PFSK-1 (cell line): ENCODE data around the gene CDCP1.

ENCODE experiments used
- FOXP2 ChIP-seq: optimal IDR thresholded peaks from 2 replicates; pipeline ENCODE3; 2011; ENCODE audit warnings: borderline replicate concordance, control low read depth, inconsistent platforms; ENCODE audit not compliant: insufficient read depth; ENCODE audit errors: extremely low read length, extremely low read depth
- POLR2AphosphoS5 ChIP-seq: IDR thresholded peaks from 2 replicates; pipeline ENCODE4 v1.6.1; 2012; ENCODE audit warnings: low read depth, mild to moderate bottlenecking, control low read depth, low read length, moderate library complexity
- SIN3A ChIP-seq: IDR thresholded peaks from 2 replicates; pipeline ENCODE4 v1.6.1; 2012; ENCODE audit warnings: mild to moderate bottlenecking, low read length, moderate library complexity, borderline replicate concordance; ENCODE audit not compliant: insufficient read depth
- TAF1 ChIP-seq: IDR thresholded peaks from 2 replicates; pipeline ENCODE4 v1.6.1; 2012; ENCODE audit warnings: low read length, control low read depth, borderline replicate concordance; ENCODE audit not compliant: insufficient read depth
- TF ChIP-seq, protein P1 (sequence below), 2 experiments: IDR thresholded peaks; 2 replicates each; pipeline versions ENCODE4 v1.6.1 to v1.8.0; 2011 to 2012; ENCODE audit warnings: low read depth in 2 of 2, low read length in 2 of 2, control low read depth in 1 of 2, inconsistent platforms in 1 of 2, mild to moderate bottlenecking in 1 of 2, moderate library complexity in 1 of 2; ENCODE audit not compliant: insufficient read depth in 1 of 2

Gene CDCP1

GRCh38 chr3:45128950-45129349, 17.2 kb downstream of the CDCP1 start:
- TF ChIP-seq POLR2AphosphoS5 (no peak), SIN3A (no peak), FOXP2 (no peak), TAF1 (no peak)
- TF ChIP-seq, protein P1, sequence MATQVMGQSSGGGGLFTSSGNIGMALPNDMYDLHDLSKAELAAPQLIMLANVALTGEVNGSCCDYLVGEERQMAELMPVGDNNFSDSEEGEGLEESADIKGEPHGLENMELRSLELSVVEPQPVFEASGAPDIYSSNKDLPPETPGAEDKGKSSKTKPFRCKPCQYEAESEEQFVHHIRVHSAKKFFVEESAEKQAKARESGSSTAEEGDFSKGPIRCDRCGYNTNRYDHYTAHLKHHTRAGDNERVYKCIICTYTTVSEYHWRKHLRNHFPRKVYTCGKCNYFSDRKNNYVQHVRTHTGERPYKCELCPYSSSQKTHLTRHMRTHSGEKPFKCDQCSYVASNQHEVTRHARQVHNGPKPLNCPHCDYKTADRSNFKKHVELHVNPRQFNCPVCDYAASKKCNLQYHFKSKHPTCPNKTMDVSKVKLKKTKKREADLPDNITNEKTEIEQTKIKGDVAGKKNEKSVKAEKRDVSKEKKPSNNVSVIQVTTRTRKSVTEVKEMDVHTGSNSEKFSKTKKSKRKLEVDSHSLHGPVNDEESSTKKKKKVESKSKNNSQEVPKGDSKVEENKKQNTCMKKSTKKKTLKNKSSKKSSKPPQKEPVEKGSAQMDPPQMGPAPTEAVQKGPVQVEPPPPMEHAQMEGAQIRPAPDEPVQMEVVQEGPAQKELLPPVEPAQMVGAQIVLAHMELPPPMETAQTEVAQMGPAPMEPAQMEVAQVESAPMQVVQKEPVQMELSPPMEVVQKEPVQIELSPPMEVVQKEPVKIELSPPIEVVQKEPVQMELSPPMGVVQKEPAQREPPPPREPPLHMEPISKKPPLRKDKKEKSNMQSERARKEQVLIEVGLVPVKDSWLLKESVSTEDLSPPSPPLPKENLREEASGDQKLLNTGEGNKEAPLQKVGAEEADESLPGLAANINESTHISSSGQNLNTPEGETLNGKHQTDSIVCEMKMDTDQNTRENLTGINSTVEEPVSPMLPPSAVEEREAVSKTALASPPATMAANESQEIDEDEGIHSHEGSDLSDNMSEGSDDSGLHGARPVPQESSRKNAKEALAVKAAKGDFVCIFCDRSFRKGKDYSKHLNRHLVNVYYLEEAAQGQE (IDR thresholded peaks at IDR 0.05; ENCODE audit: insufficient read depth in 1 of 2, low read depth in 2 of 2, low read length in 2 of 2), result no peak

DNA sequence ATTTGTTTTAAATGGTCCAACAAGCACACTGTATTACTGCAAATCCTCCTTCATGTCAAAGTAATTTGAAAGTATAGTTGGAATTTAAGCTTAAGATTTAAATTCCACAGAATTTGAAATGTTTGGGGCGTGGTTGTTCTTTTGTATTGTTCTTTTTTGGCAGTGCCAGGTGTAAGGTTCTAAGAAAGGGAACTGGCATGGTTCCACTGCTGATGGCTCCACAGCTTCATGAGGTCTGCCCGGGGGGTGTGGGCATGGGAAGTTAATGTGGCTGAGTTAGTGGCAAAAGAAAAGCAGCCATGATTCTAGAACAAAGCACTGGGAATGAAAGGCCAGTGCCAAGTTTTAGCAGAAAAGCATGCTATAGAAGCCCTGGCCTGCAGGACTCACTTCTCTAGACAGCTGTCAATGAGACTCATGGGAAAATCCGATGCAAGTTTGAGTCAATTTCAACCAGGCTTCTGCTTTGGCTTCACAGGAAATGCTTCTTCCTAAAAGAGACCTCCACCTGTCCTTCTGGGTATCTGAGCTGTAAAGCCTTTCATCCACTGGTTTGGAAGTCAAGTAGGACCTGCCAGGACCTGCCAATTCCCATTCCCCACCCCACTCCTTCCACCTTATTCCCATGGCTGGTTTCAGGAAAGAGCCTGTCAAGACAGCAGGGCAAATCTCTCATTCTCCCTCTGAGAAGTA, 18.9 kb downstream of the CDCP1 start:
- TF ChIP-seq SIN3A, result no peak
- no peak for TF ChIP-seq TAF1
- TF ChIP-seq FOXP2, result no peak
- TF ChIP-seq, protein P1 (IDR thresholded peaks at IDR 0.05; ENCODE audit: insufficient read depth in 1 of 2, low read depth in 2 of 2, low read length in 2 of 2), result no peak
- no peak for TF ChIP-seq POLR2AphosphoS5

DNA sequence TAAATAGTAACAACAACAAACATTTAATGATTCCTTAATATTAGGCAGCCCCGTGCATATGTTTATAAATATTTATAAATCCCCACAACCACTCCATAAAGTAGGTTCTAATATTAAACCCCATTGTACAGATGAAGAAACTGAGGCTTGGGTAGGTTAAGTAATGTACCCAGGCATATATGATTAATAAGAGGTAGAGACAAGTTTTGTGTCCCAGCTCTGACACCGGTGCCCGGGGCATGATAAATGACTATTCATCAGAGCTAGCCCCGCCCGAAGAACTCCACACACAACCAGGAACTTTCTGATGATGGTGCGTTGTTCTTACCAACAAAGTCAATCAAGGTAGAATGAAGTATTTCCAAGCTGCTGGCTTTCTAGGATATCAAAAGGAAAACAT, 19.4 kb downstream of the CDCP1 start:
- TF ChIP-seq TAF1, result no peak
- TF ChIP-seq POLR2AphosphoS5, result no peak
- no peak for TF ChIP-seq SIN3A
- TF ChIP-seq, protein P1 (IDR thresholded peaks at IDR 0.05; ENCODE audit: insufficient read depth in 1 of 2, low read depth in 2 of 2, low read length in 2 of 2), result no peak
- TF ChIP-seq FOXP2, result no peak

DNA sequence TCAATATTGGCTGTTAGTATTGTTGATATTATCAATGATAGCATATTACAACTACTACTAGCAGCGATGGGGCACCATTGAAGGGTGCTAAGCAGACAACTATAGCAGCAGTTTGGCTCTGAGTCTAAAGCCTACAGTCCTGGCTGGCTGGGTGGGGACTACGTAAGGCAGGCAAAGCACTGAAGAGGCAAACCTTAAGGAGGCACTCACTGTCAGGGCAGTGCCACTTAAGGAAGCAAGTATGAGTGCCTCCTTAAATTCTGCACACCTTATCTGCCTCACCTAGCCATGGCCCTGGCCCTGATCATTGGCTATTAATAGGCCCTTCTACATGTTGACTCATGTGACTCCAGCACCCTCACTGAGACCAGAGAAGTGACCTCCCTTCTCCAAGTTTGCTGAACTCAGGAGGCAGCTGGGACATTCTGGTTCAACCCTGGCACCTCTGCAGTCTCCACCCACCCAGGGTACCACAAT, 20.6 kb downstream of the CDCP1 start:
- no peak for TF ChIP-seq POLR2AphosphoS5
- TF ChIP-seq TAF1, result no peak
- TF ChIP-seq, protein P1 (IDR thresholded peaks at IDR 0.05; ENCODE audit: insufficient read depth in 1 of 2, low read depth in 2 of 2, low read length in 2 of 2), result no peak
- no peak for TF ChIP-seq FOXP2
- no peak for TF ChIP-seq SIN3A

- TF ChIP-seq SIN3A (no peak), FOXP2 (no peak), TAF1 (no peak), POLR2AphosphoS5 (no peak)
- TF ChIP-seq, protein P1 (IDR thresholded peaks at IDR 0.05; ENCODE audit: insufficient read depth in 1 of 2, low read depth in 2 of 2, low read length in 2 of 2), result no peak
These were observed 21.2 kb downstream of the CDCP1 start for GRCh38 chr3:45124956-45125355.
